GM20431 (cell line): ENCODE results near the gene RYR3.

Experiments
- in situ Hi-C: fragments of 300-500 bp; cut with MseI, MboI; formaldehyde crosslinking; loops from one replicate; pipeline ENCODE4 v1.15.0; 2020; ENCODE audit warnings: low sequenced_read_pairs; ENCODE audit not compliant: unreplicated experiment

The RYR3 gene

GRCh38 chr15:33735143-33735542, 424.4 kb downstream of the RYR3 start:
- in situ Hi-C loops = no loop called here

GRCh38 chr15:33735637-33736247, 425.0 kb downstream of the RYR3 start:
- in situ Hi-C loops = no loop called here

- in situ Hi-C loops = no loop called here
Measured at GRCh38 chr15:33737687-33738601, 427.2 kb downstream of the RYR3 start.

- in situ Hi-C loops = no loop called here
Measured at GRCh38 chr15:33738941-33739664, 428.3 kb downstream of the RYR3 start.

GRCh38 chr15:33742306-33742705, 431.5 kb downstream of the RYR3 start:
- in situ Hi-C loops = no loop called here

- in situ Hi-C loops = no loop called here
Measured at GRCh38 chr15:33742800-33743199, 432.0 kb downstream of the RYR3 start.

- in situ Hi-C loops = no loop called here
Measured at GRCh38 chr15:33746203-33746602, 435.4 kb downstream of the RYR3 start.

GRCh38 chr15:33753012-33753411, 442.2 kb downstream of the RYR3 start:
- in situ Hi-C loops = loop anchor here (25.0 kb wide), 1 partner anchor 209 kb away; the partner anchor contains the start of gene CHRM5

GRCh38 chr15:33754242-33754641, 443.5 kb downstream of the RYR3 start:
- in situ Hi-C loops = loop anchor here (25.0 kb wide), 1 partner anchor 208 kb away; the partner anchor contains the start of gene CHRM5

- in situ Hi-C loops = loop anchor here (25.0 kb wide), 1 partner anchor 205 kb away; the partner anchor contains the start of gene CHRM5
Measured at GRCh38 chr15:33756961-33757360, 446.2 kb downstream of the RYR3 start.

- in situ Hi-C loops = loop anchor here (25.0 kb wide), 1 partner anchor 205 kb away; the partner anchor contains the start of gene CHRM5
Measured at GRCh38 chr15:33757516-33758232, 446.9 kb downstream of the RYR3 start.

GRCh38 chr15:33766389-33766788, 455.6 kb downstream of the RYR3 start:
- in situ Hi-C loops = loop anchor here (25.0 kb wide), 1 partner anchor 196 kb away; the partner anchor contains the start of gene CHRM5

- in situ Hi-C loops = loop anchor here (25.0 kb wide), 1 partner anchor 194 kb away; the partner anchor contains the start of gene CHRM5
Measured at GRCh38 chr15:33768670-33769190, 458.0 kb downstream of the RYR3 start.

GRCh38 chr15:33773969-33774368, 463.2 kb downstream of the RYR3 start:
- in situ Hi-C loops = loop anchor here (25.0 kb wide), 1 partner anchor 188 kb away; the partner anchor contains the start of gene CHRM5

GRCh38 chr15:33778852-33779251, 468.1 kb downstream of the RYR3 start:
- in situ Hi-C loops = no loop called here

GRCh38 chr15:33780011-33780768, 469.4 kb downstream of the RYR3 start:
- in situ Hi-C loops = no loop called here

- in situ Hi-C loops = no loop called here
Measured at GRCh38 chr15:33782966-33783365, 472.2 kb downstream of the RYR3 start.

- in situ Hi-C loops = no loop called here
Measured at GRCh38 chr15:33785366-33785765, 474.6 kb downstream of the RYR3 start.
